Stimulated activated CD8-positive, alpha-beta memory T cell treated with anti-CD3 and anti-CD28 coated beads, Interleukin-15, amount 100 ng/mL, for 1 hour (primary cell): Measurements from ENCODE around the gene APOBEC3G.
"Not testable (repeated sequence)": the region's sequence is repeated elsewhere in the genome, so short reads cannot be mapped to it uniquely, and the experiment has no call there.

Experiments
- DNase-seq: peaks from one replicate; pipeline ENCODE4 v3.0.0-alpha.2; 2020; ENCODE audit warnings: low read depth

Gene APOBEC3G

GRCh38 chr22:39068033-39068785 is 8.9 kb upstream of the APOBEC3G start:
- DNase-seq = no peak

DNA sequence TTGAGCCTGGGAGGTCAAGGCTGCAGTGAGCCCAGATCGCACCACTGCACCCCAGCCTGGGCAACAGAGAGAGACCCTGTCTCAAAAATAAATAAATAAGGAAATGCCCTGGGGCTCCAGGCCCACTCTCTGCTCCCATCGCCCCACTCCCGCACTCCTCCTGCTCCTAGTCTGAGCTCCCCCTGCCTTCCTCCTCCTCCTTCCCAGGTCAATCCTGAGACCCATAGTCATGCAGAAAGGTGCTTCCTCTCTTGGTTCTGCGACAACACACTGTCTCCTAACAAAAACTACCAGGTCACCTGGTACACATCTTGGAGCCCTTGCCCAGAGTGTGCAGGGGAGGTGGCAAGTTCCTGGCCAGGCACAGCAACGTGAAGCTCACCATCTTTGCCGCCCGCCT is 6.9 kb upstream of the APOBEC3G start:
- no peak for DNase-seq

DNA sequence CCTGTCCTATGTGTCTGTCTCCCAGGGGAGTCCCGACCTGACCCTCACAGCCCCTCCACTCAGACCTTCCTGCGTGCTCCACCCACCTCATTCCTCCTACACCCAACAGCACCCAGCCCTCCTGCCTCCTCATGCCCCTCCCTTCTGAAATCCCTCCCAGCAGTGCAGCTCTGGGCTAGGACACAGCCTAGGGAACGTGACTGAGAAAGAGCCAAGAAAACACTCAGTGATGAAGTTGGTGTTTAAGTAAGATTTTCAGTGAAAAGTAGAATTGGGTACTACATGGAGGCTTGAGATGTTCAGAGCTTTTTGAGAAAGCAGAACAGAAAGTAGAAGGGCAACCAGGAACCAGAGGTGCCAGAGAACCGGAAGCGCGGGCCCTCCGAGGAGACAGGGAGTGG is 4.5 kb upstream of the APOBEC3G start:
- DNase-seq = not testable (repeated sequence)

GRCh38 chr22:39073981-39074380 is 3.1 kb upstream of the APOBEC3G start:
- no peak for DNase-seq

GRCh38 chr22:39076155-39077025 is 685 bp upstream of the APOBEC3G start:
- DNase-seq = not testable (repeated sequence)

- DNase-seq = not testable (repeated sequence)
Observed at GRCh38 chr22:39077912-39078311, 837 bp downstream of the APOBEC3G start.

- no peak for DNase-seq
Observed at GRCh38 chr22:39078329-39078728, 1.3 kb downstream of the APOBEC3G start.

- not testable (repeated sequence) for DNase-seq
Observed at GRCh38 chr22:39079054-39079637, 2.1 kb downstream of the APOBEC3G start.

GRCh38 chr22:39080052-39080762 is 3.1 kb downstream of the APOBEC3G start:
- DNase-seq = no peak

GRCh38 chr22:39081016-39081415 is 3.9 kb downstream of the APOBEC3G start:
- DNase-seq = no peak

GRCh38 chr22:39081598-39081997 is 4.5 kb downstream of the APOBEC3G start:
- no peak for DNase-seq

GRCh38 chr22:39083212-39084165 is 6.4 kb downstream of the APOBEC3G start:
- DNase-seq = no peak

- DNase-seq = no peak
Observed at GRCh38 chr22:39084666-39085065, 7.6 kb downstream of the APOBEC3G start.

DNA sequence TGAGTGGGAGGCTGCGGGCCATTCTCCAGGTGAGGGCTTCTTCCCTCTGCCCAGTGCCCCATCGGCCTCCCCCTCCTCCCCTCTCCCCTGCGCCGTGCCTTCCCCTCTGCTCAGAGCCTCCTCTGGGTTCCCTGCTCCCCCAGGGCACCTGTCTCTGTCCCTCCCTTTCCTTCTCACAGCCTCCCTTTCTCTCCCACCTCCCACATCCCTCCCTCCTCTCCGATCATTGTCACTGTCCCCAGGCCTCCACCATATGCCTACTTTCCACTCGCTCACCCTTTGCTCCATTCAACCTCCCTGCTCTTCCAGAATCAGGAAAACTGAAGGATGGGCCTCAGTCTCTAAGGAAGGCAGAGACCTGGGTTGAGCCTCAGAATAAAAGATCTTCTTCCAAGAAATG is 10.0 kb downstream of the APOBEC3G start:
- no peak for DNase-seq

- no peak for DNase-seq
Observed at GRCh38 chr22:39087881-39088684, 11.0 kb downstream of the APOBEC3G start.

- no peak for DNase-seq
Observed at GRCh38 chr22:39088685-39089032, 11.6 kb downstream of the APOBEC3G start.

- no peak for DNase-seq
Observed at GRCh38 chr22:39089928-39090327, 12.9 kb downstream of the APOBEC3G start.

DNA sequence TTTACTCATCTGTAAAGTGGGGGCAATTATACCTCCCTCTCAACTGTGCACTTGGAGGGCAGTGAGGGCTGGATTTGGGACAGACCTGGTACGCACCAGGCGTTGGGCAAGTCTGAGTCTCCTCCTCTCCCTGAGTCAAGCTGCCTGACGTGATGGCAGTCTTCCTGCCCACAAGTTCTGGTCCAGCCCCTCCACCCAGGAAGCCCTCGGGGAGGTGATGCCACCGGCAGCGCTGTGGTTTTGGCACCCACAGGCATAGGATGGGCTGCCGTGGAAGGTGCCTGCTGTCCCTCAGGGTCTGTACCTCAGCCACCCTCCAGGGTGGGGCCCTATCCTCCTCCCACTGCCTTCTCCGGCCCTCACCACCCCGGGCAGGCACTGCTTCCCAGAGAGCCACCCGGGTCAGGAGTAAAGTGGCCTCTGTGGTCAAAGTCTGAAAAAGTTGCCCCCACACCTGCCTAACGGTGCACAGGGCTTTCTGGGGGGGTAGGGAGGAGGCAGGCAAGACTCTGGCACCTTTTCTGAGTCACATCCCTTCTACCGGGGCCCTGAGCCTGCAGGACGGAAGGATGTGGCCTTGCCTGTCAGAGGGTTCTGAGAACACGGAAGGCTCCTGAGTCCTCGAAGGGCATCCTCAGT is 13.5 kb downstream of the APOBEC3G start:
- DNase-seq = peak; percentile 56
